Measurements from ENCODE around the gene AFF3.
"Not testable (repeated sequence)": the region's sequence is repeated elsewhere in the genome, so short reads cannot be mapped to it uniquely, and the experiment has no call there.

The AFF3 gene

DNA sequence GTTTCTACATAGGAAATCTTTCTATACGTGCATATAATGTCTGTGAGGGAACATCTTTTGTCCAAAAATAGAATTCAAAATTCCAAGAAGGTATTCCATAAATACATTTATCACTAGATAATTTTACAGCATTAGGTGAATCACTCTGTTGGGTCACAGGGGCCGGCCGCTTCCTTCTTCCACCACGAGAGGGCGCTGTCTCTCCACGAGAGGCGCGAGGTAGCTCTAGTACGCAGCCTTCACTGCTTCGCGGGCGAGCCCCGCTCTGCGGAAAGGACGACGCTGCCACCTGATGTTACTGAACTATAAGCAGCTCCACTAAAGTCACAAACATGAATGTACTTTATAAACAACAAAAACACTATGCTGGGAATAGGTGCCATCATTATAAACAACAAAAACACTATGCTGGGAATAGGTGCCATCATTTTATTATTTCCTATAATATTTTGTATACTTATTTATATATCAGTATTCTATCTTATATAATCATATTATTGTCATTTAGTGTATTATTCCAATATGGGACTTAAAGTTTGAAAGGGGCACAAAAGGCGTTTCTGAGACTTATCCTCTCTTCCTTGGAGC lies 583.2 kb downstream of the AFF3 start:
- peak; percentile 73 to 85 for DNase-seq (ENCODE audit: low read depth in 2 of 2)

DNA sequence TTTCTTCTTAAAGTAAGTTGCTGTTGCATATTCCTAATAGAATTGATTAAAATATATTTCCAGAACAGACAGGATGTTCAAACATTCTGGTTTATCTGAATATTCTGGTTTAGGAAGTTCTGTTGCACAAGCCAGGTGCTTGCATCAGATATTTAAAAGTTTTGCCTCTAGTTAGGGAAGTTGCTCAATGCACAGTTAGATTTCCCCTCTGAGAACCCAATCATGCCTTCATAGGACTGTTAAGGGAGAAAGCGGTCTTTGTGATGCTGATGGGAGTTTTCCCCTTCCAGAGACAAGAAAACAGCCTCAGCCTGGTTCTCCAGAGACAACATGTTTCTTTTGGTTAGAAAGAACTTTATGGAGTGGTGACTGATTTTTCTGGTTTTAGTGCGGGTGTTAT lies 587.0 kb downstream of the AFF3 start:
- DNase-seq (ENCODE audit: low read depth in 2 of 2), result no peak

DNA sequence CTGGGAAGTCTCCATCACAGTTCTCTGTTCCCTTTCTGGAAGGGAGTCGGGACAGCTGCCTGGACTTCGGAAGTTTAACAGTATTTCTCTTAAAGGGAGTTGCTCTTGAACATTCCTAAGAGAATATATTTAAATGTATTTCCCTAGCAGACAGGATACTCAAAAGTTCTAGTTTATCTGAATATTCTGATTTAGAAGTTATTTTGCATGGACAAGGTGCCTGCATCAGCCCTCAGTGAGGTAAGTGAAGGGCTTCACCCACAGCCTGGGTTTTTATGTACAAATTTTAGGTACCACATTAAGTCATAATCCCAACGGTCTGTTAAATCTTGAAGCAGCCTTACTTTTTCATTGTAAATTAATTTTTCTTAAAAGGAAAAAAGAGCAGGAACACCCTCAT lies 587.5 kb downstream of the AFF3 start:
- DNase-seq (ENCODE audit: low read depth in 2 of 2), result no peak

GRCh38 chr2:99554238-99554637 lies 588.2 kb downstream of the AFF3 start:
- no peak for DNase-seq (ENCODE audit: low read depth in 2 of 2)

GRCh38 chr2:99552529-99552928 lies 589.9 kb downstream of the AFF3 start:
- DNase-seq (ENCODE audit: low read depth in 2 of 2), result no peak

- DNase-seq (ENCODE audit: low read depth in 2 of 2), result no peak
Observed at GRCh38 chr2:99550368-99550767, 592.0 kb downstream of the AFF3 start.

DNA sequence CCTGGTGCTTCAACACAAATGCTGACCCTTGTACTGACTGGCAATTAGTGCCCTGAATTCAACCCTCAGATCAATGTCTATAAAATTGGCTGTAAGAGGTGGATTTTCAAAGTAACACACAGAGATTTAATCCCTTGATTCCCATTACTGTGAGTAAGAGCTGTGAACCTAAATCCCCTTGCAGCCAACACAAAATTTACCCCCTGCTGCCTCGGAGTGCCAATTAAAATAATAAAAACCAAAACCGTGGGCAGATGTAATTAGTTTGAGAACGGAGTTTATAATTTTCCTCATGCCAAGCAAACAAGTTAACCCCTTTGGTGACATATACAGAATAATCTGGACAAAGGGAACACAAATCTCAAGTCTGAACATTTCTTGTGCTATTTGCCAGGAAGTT lies 596.8 kb downstream of the AFF3 start:
- no peak for DNase-seq (ENCODE audit: low read depth in 2 of 2)

DNA sequence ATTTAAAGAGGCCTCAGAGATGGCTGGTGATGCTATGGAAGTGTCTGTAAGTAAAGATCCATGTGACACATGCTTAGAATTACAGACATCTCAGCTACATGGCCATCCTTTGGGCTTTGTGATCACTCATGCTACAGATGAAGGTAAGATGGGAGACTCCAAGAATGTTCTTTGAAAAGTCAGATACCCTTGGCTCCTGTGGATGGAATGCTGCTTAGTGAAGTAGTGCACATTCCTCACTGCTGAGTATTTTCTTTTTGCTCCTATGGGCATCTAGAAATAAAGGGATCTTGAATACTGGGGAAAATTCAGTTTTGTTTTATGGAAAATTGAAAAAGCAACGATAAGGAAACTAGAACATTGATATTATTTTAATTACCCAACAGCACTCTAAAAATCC lies 597.3 kb downstream of the AFF3 start:
- no peak for DNase-seq (ENCODE audit: low read depth in 2 of 2)

GRCh38 chr2:99544608-99545007 lies 597.8 kb downstream of the AFF3 start:
- DNase-seq (ENCODE audit: low read depth in 2 of 2), result no peak

DNA sequence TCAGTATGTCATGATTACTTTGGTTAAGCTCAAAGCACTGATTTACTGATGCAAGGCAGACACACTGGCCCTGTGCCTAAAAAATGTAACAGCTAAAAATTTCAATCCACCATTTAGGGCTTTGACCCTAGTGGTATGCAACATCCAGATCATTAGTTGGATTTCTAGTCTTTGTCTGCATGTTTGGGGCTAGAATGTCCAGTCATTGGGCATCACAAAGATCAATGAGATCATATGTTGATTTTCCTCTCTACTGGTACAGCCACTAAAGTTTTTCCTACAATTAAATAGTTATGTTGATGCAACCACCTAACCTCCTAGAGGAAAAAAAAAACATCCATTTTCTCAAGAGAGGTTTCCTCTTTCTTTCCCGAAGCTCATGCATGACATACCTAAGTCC lies 599.1 kb downstream of the AFF3 start:
- no peak for DNase-seq (ENCODE audit: low read depth in 2 of 2)

DNA sequence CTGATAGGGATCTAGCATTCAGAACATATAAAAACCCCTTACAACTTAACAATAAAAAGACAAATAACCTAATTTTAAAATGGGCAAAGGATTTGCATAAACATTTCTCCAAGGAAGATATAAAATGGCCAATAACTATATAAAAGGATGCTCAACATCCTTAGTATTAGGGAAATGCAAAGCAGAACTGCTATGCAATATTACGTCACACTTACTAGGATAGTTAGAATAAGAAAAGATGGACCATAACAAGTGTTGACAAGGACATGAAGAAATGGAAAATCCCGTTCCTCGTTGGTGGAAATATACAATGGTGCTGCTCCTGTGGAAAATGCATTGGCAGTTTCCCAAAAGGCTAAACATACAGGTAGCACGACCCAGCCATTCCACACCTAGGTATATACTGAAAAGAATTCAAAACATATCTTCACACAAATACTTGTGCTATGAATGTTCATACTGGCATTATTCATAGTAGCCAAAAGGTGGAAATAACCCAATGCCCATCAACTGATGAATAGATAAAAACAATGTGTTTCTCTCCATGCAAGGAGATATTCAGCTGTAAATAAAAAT lies 604.4 kb downstream of the AFF3 start:
- no peak for DNase-seq (ENCODE audit: low read depth in 2 of 2)

- DNase-seq (ENCODE audit: low read depth in 2 of 2), result no peak
Observed at GRCh38 chr2:99524056-99524455, 618.3 kb downstream of the AFF3 start.

DNA sequence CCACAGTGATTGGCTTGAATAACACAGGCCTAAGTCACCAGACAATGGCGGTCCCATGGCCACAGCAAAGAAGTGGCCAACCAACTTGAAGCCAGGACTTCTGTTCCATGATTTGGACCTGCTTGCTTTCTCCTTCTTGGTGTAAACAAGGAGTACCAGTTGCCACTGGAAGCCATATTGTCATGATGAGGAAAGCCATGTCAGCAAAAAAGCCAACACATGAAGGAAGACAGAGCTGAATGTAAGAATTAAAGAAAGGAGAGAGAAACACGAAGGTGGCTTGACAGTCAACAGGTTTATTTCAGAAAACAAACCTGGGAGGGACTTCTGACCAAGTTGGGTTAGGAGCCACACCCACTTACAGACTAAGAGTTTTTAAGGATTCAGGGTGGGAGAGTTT lies 620.2 kb downstream of the AFF3 start:
- DNase-seq (ENCODE audit: low read depth in 2 of 2), result no peak

- DNase-seq (ENCODE audit: low read depth in 2 of 2), result no peak
Observed at GRCh38 chr2:99520813-99521212, 621.6 kb downstream of the AFF3 start.

DNA sequence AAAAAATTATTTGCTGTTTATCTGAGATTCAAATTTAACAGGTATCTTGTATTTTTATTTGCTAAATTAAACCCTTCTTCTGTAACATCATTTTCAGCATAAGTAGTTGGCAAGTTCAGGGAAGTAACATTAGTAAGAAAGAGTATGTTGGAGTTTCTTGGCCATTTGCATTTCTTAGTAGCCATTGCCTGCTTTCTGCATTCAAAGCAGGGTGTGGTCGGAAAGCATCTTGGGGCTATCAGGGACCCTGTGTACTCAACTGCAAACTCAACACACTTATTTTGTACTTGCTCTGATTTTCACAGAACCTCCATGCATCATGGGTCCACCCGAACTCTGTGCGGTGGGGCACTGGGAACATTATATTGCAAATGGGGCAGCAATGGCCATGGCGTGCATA lies 622.2 kb downstream of the AFF3 start:
- DNase-seq (ENCODE audit: low read depth in 2 of 2), result no peak

- DNase-seq (ENCODE audit: low read depth in 2 of 2), result no peak
Observed at GRCh38 chr2:99514357-99514756, 628.0 kb downstream of the AFF3 start.

GRCh38 chr2:99512181-99512591 lies 630.2 kb downstream of the AFF3 start:
- no peak for DNase-seq (ENCODE audit: low read depth in 2 of 2)

GRCh38 chr2:99509387-99509786 lies 633.0 kb downstream of the AFF3 start:
- DNase-seq (ENCODE audit: low read depth in 2 of 2), result no peak

- no peak for DNase-seq (ENCODE audit: low read depth in 2 of 2)
Observed at GRCh38 chr2:99507937-99508818, 634.2 kb downstream of the AFF3 start.

DNA sequence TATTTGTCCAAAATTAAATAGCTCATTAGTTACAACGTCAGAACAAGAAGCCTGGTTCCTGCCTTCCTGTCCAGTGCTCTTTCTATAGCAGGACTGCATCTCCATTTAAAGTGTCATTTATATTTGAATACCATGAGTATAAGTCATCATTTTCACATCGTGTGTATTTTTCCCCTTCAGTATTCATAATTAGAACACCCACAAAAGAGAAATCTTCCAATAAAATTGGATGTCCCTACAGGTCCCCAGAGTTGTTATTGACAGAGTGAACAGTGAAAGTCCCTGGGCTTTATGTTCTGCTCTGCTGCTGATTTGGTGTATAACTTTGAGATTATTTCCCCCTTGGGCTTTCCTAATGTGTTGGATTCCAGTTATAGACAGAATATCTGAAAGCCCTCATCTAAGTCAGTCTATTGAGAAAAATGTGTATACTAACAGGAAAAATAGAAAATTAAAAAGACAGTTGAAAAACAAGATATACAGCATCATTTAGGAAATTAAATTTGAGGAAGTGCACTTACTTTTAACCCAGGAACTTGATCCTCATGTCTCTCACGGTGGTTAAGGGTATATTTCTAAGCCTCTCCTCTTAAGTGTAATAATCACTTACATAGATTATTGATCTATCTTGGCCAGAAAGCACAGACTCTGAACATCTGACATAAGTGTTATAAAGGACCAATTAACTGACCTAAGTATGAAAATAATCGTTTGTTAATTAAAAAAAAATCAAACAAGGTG lies 637.4 kb downstream of the AFF3 start:
- no peak for DNase-seq (ENCODE audit: low read depth in 2 of 2)

DNA sequence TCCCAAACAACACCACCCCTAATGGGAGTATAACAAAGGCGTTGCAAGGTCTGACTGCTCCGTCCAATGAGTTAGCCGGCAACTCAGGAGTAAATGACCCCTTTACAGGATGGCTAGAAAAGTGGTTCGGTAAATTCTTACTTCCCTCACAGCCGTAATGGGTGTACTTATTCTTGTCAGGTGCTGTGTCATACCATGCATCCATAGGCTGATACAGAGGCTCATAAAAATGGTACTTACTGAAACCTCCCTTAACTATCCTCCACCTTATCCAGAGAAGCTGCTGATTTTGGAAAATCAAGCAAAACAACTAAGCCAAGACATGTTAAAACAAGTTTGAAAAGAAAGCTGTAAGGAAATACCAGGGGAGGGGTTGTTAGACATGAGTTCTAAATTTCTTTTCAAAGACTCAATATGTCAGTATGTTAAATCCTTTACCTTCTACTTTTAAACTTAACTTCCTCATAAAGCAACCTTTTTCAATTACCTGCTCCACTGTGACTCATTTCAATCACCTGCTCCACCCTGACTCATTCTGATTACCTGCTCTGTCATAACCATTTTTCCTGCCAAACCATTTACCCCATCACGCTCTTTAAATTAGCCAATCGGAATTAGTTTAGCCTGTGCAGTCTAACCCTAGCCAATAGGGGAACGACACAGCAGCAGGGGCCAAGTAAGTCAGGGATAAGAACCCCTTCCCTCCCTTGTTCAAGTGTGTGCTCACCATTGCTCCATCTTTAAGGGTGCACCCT lies 638.6 kb downstream of the AFF3 start:
- DNase-seq (ENCODE audit: low read depth in 2 of 2), result not testable (repeated sequence)

DNA sequence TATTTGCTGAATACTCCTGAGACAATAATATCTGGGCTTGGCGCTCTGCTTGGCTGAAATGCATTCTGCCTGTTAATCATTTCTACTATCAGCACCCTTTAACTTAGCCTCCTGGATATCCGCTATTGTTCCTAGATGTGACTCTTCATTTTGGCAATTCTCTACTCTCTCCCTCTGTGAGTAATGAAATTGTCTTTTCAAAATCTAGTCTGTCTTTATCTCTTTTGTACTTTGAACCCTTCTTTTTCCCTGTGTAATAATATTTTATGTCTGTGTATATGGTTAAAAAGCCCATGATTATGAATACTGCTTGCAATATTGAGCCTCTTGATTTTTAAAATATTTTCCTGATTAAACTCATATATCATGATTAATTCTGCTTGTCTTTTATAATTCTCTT lies 646.4 kb downstream of the AFF3 start:
- no peak for DNase-seq (ENCODE audit: low read depth in 2 of 2)
